Esophagus squamous epithelium (tissue), 4 donors: ENCODE measurements around the gene KCNMB3.

Experiments used
- POLR2A ChIP-seq, 4 donors: fragments of 450-650 bp; IDR thresholded peaks; one replicate each; pipeline ENCODE4 v1.6.1; 2017; ENCODE audit warnings: antibody characterized with exemption in 4 of 4, mild to moderate bottlenecking in 4 of 4, moderate library complexity in 3 of 4
- TF ChIP-seq, protein P1 (sequence below), 6 experiments: fragments of 450-650 bp in 4 of 6; fragments of 200-600 bp in 2 of 6; sonication (generic) in 2 of 6; IDR thresholded peaks; one replicate each; pipeline ENCODE4 v1.5.1; 2016 to 2019; ENCODE audit warnings: antibody characterized with exemption in 6 of 6, mild to moderate bottlenecking in 4 of 6, moderate library complexity in 4 of 6

DNA sequence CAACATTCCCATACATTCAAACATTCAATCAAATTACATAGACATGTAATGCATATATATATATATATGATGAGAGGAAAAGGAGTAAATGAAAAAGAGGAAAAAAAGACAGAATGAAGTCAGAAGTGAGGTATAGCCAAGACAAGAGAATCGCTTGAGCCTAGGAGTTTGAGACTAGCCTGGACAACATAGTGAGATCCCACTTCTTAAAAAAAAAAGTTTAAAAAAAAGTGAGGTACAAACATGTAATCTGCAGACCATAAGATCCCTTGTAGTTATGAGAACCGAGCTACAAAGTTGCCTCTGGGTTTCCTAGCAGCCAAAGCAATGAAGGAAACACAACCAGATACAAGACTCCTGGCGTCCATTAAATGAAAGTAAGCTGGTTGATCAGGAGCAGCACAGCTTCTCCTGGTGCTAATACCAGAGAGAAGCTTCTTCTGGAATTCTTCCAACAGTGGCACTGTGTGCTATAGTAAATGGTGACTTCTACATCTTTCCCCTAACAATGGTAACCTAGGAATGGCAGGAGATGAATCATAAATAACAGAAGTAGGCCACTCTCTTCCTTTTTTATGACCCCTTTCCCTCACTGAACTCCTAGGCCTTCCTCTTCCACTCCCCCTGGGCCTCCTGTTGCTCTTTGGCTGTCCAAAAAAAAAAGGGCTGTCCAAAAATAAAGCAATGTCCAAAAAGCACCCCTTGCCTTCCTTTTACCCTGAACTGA is 3.5 kb downstream of the KCNMB3 start:
- TF ChIP-seq, protein P1, sequence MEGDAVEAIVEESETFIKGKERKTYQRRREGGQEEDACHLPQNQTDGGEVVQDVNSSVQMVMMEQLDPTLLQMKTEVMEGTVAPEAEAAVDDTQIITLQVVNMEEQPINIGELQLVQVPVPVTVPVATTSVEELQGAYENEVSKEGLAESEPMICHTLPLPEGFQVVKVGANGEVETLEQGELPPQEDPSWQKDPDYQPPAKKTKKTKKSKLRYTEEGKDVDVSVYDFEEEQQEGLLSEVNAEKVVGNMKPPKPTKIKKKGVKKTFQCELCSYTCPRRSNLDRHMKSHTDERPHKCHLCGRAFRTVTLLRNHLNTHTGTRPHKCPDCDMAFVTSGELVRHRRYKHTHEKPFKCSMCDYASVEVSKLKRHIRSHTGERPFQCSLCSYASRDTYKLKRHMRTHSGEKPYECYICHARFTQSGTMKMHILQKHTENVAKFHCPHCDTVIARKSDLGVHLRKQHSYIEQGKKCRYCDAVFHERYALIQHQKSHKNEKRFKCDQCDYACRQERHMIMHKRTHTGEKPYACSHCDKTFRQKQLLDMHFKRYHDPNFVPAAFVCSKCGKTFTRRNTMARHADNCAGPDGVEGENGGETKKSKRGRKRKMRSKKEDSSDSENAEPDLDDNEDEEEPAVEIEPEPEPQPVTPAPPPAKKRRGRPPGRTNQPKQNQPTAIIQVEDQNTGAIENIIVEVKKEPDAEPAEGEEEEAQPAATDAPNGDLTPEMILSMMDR (IDR thresholded peaks at IDR 0.05) = no peak
- no peak for TF ChIP-seq POLR2A (IDR thresholded peaks at IDR 0.05)
